GM23338 (cell line): ENCODE results near the gene HTATSF1. TPM values are rescaled to one million over a fixed set of nuclear protein-coding genes. Genes with fewer than 3 reads are reported as not detected.

ENCODE experiments used
- ATAC-seq: fragments of 200-7000 bp; cut with Tn5 transposase; 3 replicates; pipeline ENCODE4 v1.9.1; 2020
- DNase-seq: peaks from one replicate; pipeline ENCODE4 v3.0.0-alpha.2; 2015; ENCODE audit warnings: low spot score
- H2AFZ ChIP-seq: fragments of 200-600 bp; sonication (generic); 2 replicates; pipeline ENCODE4 v1.8.0; 2016; ENCODE audit warnings: antibody characterized with exemption, mild to moderate bottlenecking, moderate library complexity
- H3F3A ChIP-seq: fragments of 200-600 bp; sonication (generic); replicated peaks from 2 replicates; pipeline ENCODE4 v1.8.0; 2017; ENCODE audit warnings: antibody characterized with exemption, mixed run types, low read depth
- H3K27ac ChIP-seq: fragments of 200-600 bp; sonication (generic); 2 replicates; pipeline ENCODE4 v1.6.1; 2016; ENCODE audit warnings: low read depth
- H3K27me3 ChIP-seq: fragments of 200-600 bp; sonication (generic); 2 replicates; pipeline ENCODE4 v1.8.0; 2016; ENCODE audit warnings: mild to moderate bottlenecking, mixed run types, moderate library complexity; ENCODE audit not compliant: insufficient read depth
- H3K36me3 ChIP-seq: fragments of 200-600 bp; sonication (generic); 2 replicates; pipeline ENCODE4 v1.8.0; 2016; ENCODE audit warnings: mild to moderate bottlenecking; ENCODE audit not compliant: insufficient read depth
- H3K4me1 ChIP-seq: fragments of 200-600 bp; sonication (generic); 2 replicates; pipeline ENCODE4 v1.8.0; 2016; ENCODE audit warnings: mild to moderate bottlenecking, moderate library complexity; ENCODE audit not compliant: insufficient read depth
- H3K4me2 ChIP-seq: fragments of 200-600 bp; sonication (generic); 2 replicates; pipeline ENCODE4 v1.7.1; 2017; ENCODE audit warnings: mixed run types
- H3K4me3 ChIP-seq: fragments of 200-600 bp; sonication (generic); 2 replicates; pipeline ENCODE4 v1.6.1; 2016; ENCODE audit warnings: mixed run types
- H3K79me2 ChIP-seq: fragments of 200-600 bp; sonication (generic); replicated peaks from 2 replicates; pipeline ENCODE4 v1.8.0; 2017; ENCODE audit warnings: mild to moderate bottlenecking; ENCODE audit not compliant: insufficient read depth
- H3K9me2 ChIP-seq: fragments of 200-600 bp; sonication (generic); 2 replicates; pipeline ENCODE4 v1.8.0; 2017; ENCODE audit not compliant: insufficient read depth
- H4K20me1 ChIP-seq: fragments of 200-600 bp; sonication (generic); replicated peaks from 2 replicates; pipeline ENCODE4 v1.8.0; 2017; ENCODE audit warnings: mild to moderate bottlenecking; ENCODE audit not compliant: insufficient read depth
- H3K27ac Mint-ChIP-seq: 2 replicates; pipeline ENCODE4 v1.8.0; 2020; ENCODE audit warnings: inconsistent platforms, mild to moderate bottlenecking, moderate library complexity, mixed read lengths
- H3K27me3 Mint-ChIP-seq: 3 replicates; pipeline ENCODE4 v1.8.0; 2022; ENCODE audit warnings: low read depth, mild to moderate bottlenecking, moderate library complexity, mixed read lengths, inconsistent platforms; ENCODE audit not compliant: insufficient read depth, poor library complexity
- H3K36me3 Mint-ChIP-seq: 3 replicates; pipeline ENCODE4 v1.8.0; 2021; ENCODE audit warnings: low read depth, mild to moderate bottlenecking, inconsistent platforms, moderate library complexity, mixed read lengths
- H3K4me1 Mint-ChIP-seq: 3 replicates; pipeline ENCODE4 v1.8.0; 2020; ENCODE audit warnings: mild to moderate bottlenecking, inconsistent platforms, mixed read lengths
- H3K4me3 Mint-ChIP-seq: 3 replicates; pipeline ENCODE4 v1.8.0; 2021; ENCODE audit warnings: moderate library complexity, mild to moderate bottlenecking, inconsistent platforms, mixed read lengths
- H3K9me3 Mint-ChIP-seq: 3 replicates; pipeline ENCODE4 v1.8.0; 2020; ENCODE audit warnings: moderate library complexity, mild to moderate bottlenecking, inconsistent platforms, mixed read lengths
- CREB1 ChIP-seq: fragments of 250-450 bp; sonication (Bioruptor Pico); IDR thresholded peaks from 2 replicates; pipeline ENCODE4 v1.5.0; 2020; ENCODE audit warnings: low read depth, mild to moderate bottlenecking, moderate library complexity
- CTCF ChIP-seq, 2 experiments: fragments of 200-600 bp in 1 of 2; sonication (generic) in 1 of 2; conservative IDR thresholded peaks; 2 replicates each; pipeline versions ENCODE4 v1.5.1 to v1.6.1; 2016 to 2017; ENCODE audit warnings: antibody characterized with exemption in 2 of 2, low read depth in 2 of 2, mild to moderate bottlenecking in 2 of 2, moderate library complexity in 1 of 2
- EZH2 ChIP-seq: fragments of 200-600 bp; sonication (generic); IDR thresholded peaks from one replicate; pipeline ENCODE4 v1.8.0; 2017; ENCODE audit warnings: antibody characterized with exemption, mild to moderate bottlenecking, low read depth; ENCODE audit not compliant: unreplicated experiment
- EZH2phosphoT487 ChIP-seq: fragments of 200-600 bp; sonication (generic); IDR thresholded peaks from one replicate; pipeline ENCODE4 v1.8.1; 2018; ENCODE audit warnings: antibody characterized with exemption; ENCODE audit not compliant: unreplicated experiment
- JUNB ChIP-seq: IDR thresholded peaks from one replicate; pipeline ENCODE4 v1.6.1; 2016; ENCODE audit warnings: antibody characterized with exemption; ENCODE audit not compliant: unreplicated experiment
- NANOG ChIP-seq: IDR thresholded peaks from 2 replicates; pipeline ENCODE4 v1.6.1; 2016; ENCODE audit warnings: antibody characterized with exemption, borderline replicate concordance
- POLR2AphosphoS5 ChIP-seq: IDR thresholded peaks from 2 replicates; pipeline ENCODE4 v1.6.1; 2016; ENCODE audit warnings: antibody characterized with exemption, low read depth
- STAT1 ChIP-seq: IDR thresholded peaks from one replicate; pipeline ENCODE4 v1.6.1; 2016; ENCODE audit warnings: antibody characterized with exemption; ENCODE audit not compliant: unreplicated experiment
- ZNF114 ChIP-seq: fragments of 250-450 bp; sonication (Bioruptor Pico); IDR thresholded peaks from 2 replicates; pipeline ENCODE4 v1.5.0; 2020; ENCODE audit warnings: mild to moderate bottlenecking, moderate library complexity
- ZNF331 ChIP-seq: fragments of 250-450 bp; sonication (Bioruptor Pico); IDR thresholded peaks from 2 replicates; pipeline ENCODE4 v1.5.0; 2020; ENCODE audit warnings: low read depth, mild to moderate bottlenecking, moderate library complexity
- ZNF462 ChIP-seq: fragments of 250-450 bp; sonication (Bioruptor Pico); IDR thresholded peaks from 2 replicates; pipeline ENCODE4 v1.5.0; 2020; ENCODE audit warnings: mild to moderate bottlenecking, moderate library complexity
- polyA plus RNA-seq: library from polyadenylated mRNA; unstranded; fragments of >200 nt; fragmentation: Nextera tagmentation; extraction: Ambion mirVana; gene quantifications from 2 replicates; pipeline ENCODE4 v1.2.1, GENCODE V29; 2016
- total RNA-seq: library from RNA; depleted of rRNA; stranded (reverse); fragments of >200 nt; shearing (Covaris generic); gene quantifications from 2 replicates; pipeline ENCODE4 v1.2.3, GENCODE V29; 2014
- TF ChIP-seq, protein P1 (sequence below): IDR thresholded peaks from 2 replicates; pipeline ENCODE4 v1.6.1; 2016; ENCODE audit warnings: antibody characterized with exemption

The HTATSF1 gene
- total and polyA plus RNA-seq, 2 experiments from 2014 or later, result 85.5 to 86.8 TPM

DNA sequence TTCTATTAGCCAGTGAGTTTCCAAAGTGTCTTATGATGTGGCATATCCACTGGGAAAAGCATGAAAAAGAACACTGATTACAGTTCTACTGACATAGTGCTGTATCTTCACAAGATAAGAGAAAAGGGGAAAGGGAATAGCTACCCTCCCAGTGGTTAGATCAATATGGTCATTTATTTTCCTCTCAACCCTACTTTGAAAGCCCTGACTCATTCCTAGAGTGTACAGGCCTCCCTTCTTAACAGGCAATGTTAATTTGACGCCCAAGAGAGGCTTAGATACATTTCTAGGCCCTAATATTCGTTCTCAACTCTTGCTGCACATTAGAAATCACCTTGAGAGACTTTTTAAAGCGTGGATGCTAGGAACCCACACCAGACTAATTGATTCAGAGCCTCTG is 30.1 kb upstream of the HTATSF1 start (continued):
- TF ChIP-seq, protein P1, sequence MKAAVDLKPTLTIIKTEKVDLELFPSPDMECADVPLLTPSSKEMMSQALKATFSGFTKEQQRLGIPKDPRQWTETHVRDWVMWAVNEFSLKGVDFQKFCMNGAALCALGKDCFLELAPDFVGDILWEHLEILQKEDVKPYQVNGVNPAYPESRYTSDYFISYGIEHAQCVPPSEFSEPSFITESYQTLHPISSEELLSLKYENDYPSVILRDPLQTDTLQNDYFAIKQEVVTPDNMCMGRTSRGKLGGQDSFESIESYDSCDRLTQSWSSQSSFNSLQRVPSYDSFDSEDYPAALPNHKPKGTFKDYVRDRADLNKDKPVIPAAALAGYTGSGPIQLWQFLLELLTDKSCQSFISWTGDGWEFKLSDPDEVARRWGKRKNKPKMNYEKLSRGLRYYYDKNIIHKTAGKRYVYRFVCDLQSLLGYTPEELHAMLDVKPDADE, result no peak
- TF ChIP-seq POLR2AphosphoS5 (no peak), NANOG (no peak)

DNA sequence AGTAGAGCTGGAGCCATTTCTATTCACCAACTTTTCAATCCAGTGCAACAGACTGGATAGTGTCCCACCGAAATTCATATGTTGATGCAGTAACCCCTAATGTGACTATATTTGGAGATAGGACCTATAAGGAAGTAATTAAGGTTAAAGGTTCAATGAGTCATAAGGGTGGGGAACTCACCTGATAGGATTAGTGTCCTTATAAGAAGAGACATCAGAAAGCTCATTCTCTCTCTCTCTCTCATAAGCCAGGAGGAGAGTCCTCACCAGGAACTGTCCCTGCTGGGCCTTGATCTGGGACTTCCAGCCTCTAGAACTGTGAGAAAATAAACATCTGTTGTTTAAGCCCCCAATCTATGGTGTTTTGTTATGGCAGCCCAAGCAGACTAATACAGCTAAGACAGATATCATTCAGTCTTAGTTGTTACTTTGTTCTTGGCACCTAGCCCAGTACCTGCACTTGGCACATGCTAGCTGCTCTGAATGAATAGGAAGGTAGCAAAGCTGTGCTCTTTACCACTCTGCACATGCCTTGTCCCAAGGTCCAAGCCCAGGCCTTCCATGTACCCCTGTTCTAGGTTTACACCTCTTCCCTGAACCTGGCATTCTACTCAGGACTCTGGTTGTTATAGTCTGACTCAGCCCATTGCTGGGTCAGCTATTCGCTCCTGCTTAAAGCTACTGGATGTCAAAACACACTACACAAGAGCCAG is 28.8 kb upstream of the HTATSF1 start:
- no peak overlapping the region for H3K4me3 Mint-ChIP-seq
- H4K20me1 ChIP-seq, result no peaks in the 10 kb centered on the region
- no peak overlapping the region for H3K4me3 ChIP-seq
- no peaks in the 10 kb centered on the region for H3K9me2 ChIP-seq
- no peaks in the 10 kb centered on the region for H3K79me2 ChIP-seq
- no peak overlapping the region for H3K27ac Mint-ChIP-seq
- no peak overlapping the region for H2AFZ ChIP-seq
- H3K27me3 Mint-ChIP-seq, result peaks cover 2% of the 10 kb centered on the region
- no peaks in the 10 kb centered on the region for H3K27me3 ChIP-seq
- no peaks in the 10 kb centered on the region for H3K36me3 Mint-ChIP-seq
- H3F3A ChIP-seq, result no peaks in the 10 kb centered on the region
- no peak overlapping the region for H3K4me2 ChIP-seq
- H3K27ac ChIP-seq, result no peak overlapping the region
- no peaks in the 10 kb centered on the region for H3K36me3 ChIP-seq
- DNase-seq (no peak), ATAC-seq (no peak)
- no peaks in the 10 kb centered on the region for H3K9me3 Mint-ChIP-seq
- H3K4me1 Mint-ChIP-seq, result no peaks in the 10 kb centered on the region
- no peaks in the 10 kb centered on the region for H3K4me1 ChIP-seq
- TF ChIP-seq, protein P1, result no peak
- TF ChIP-seq POLR2AphosphoS5, result no peak
- TF ChIP-seq ZNF462 (CRISPR knock-in tag), result no peak
- no peak for TF ChIP-seq STAT1
- no peak for TF ChIP-seq JUNB
- no peak for TF ChIP-seq EZH2
- no peak for TF ChIP-seq CREB1
- no peak for TF ChIP-seq ZNF331 (CRISPR knock-in tag)
- no peak for TF ChIP-seq EZH2phosphoT487
- TF ChIP-seq CTCF (conservative IDR thresholded peaks at IDR 0.05; ENCODE audit: low read depth in 2 of 2), result no peak
- TF ChIP-seq ZNF114, result no peak
